Calu3 (cell line): ENCODE results near the gene P2RY6. TPM values are rescaled to one million over a fixed set of nuclear protein-coding genes. Genes with fewer than 3 reads are reported as not detected.

ENCODE experiments used
- BruUV-seq: library from RNA; stranded (reverse); fragments of 400-500 nt; replicated peaks from 2 replicates; lab custom pipeline; 2021; lab: Mats Ljungman, UMichigan
- CTCF ChIA-PET: fragments of 300-600 bp; sonication (Branson Sonifier 250); formaldehyde crosslinking; loops from one replicate; lab custom pipeline; 2022; ENCODE audit warnings: antibody characterized with exemption; lab: Charles Lee
- DNase-seq: peaks from one replicate; pipeline ENCODE4 v3.0.0; 2022
- H3K27ac Mint-ChIP-seq: one replicate; pipeline ENCODE4 v1.8.0; 2022; ENCODE audit warnings: mixed read lengths; ENCODE audit not compliant: unreplicated experiment
- H3K27me3 Mint-ChIP-seq: one replicate; pipeline ENCODE4 v1.8.0; 2022; ENCODE audit warnings: mixed read lengths; ENCODE audit not compliant: unreplicated experiment
- H3K36me3 Mint-ChIP-seq: one replicate; pipeline ENCODE4 v1.8.0; 2022; ENCODE audit warnings: mild to moderate bottlenecking, moderate library complexity, mixed read lengths; ENCODE audit not compliant: insufficient read depth, unreplicated experiment
- H3K4me1 Mint-ChIP-seq: one replicate; pipeline ENCODE4 v1.8.0; 2022; ENCODE audit warnings: mild to moderate bottlenecking, low read depth, mixed read lengths; ENCODE audit not compliant: unreplicated experiment
- H3K4me3 Mint-ChIP-seq: one replicate; pipeline ENCODE4 v1.8.0; 2022; ENCODE audit warnings: mild to moderate bottlenecking, low read depth, moderate library complexity, mixed read lengths; ENCODE audit not compliant: unreplicated experiment
- H3K9me3 Mint-ChIP-seq: one replicate; pipeline ENCODE4 v1.8.0; 2022; ENCODE audit warnings: low read depth, mixed read lengths; ENCODE audit not compliant: unreplicated experiment
- CTCF ChIP-seq: fragments of 200-600 bp; IDR thresholded peaks from one replicate; pipeline ENCODE4 v1.8.0; 2022; ENCODE audit warnings: antibody characterized with exemption; ENCODE audit not compliant: unreplicated experiment
- intact Hi-C: fragments of 100-400 bp; cut with micrococcal nuclease; formaldehyde crosslinking; loops from one replicate; pipeline ENCODE4 v1.10.0; 2022; ENCODE audit not compliant: unreplicated experiment
- total RNA-seq: library from RNA; stranded (reverse); gene quantifications from 2 replicates; pipeline ENCODE4 v1.2.3, GENCODE V29; 2022

The P2RY6 gene
- total RNA-seq, 1 experiment from 2014 or later = not detected

DNA sequence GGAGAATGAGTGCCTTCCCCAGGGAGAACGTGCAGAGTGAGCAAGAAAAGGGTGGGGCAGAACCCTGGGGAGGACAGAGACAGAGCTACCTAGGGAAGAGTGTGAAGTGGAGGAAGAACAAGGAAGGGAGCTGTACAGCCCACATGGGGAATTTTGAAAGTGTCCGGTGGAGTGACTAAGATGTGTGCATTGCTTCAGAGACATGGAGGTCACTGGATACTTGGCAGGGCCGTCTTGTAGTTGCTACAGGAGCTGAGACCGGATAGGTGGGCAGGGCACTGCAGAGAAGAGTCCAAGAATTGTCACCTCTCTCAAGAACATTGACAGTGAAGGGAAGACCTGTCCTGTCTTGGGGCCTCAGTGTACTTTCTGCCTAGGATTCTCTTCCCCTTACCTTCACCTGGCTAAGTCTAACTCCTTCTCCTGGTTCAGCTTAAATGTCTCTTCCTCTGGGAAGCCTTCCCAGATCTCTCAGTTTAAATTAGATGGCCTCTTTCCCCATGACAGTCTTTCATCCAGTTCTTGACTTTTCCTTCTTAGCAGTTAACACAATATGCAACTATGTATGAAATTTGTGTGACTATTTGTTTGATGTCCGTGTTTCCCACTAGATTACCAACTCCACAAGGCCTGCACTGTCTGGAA, 9.2 kb upstream of the P2RY6 start:
- Mint-ChIP-seq H3K9me3 (no peaks in the 10 kb centered on the region), H3K27ac (no peak overlapping the region), H3K4me3 (no peak overlapping the region), H3K4me1 (peaks cover 14% of the 10 kb centered on the region), H3K27me3 (peaks cover 62% of the 10 kb centered on the region), H3K36me3 (no peaks in the 10 kb centered on the region)
- no peak for TF ChIP-seq CTCF
- intact Hi-C loops = no loop called here
- DNase-seq = no peak
- no TSS peak for BruUV-seq
- CTCF ChIA-PET = no interaction called here

DNA sequence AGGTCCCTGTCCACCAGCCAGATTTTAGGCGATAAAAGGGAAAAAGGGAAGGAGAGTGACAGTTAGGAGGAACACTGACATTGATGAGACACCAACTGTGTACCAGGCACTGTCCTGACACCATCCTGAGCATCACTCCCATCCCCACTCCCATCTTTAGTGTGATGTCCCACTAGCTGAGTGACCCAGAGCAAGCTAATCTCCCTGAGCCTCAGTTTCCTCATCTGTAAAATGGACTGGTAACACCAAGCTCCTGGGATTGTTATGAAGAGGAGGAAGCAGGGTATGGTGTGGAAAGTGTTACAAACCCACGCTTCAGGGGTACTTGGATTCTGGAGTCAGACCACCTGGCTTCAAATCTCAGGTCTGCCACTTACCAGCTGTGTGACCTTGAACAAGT, 8.5 kb upstream of the P2RY6 start:
- Mint-ChIP-seq H3K36me3 (no peaks in the 10 kb centered on the region), H3K4me3 (no peak overlapping the region)
- BruUV-seq = no TSS peak

GRCh38 chr11:73265278-73265810, 6.8 kb upstream of the P2RY6 start:
- H3K4me3 Mint-ChIP-seq = no peak overlapping the region
- TF ChIP-seq CTCF = no peak
- peaks cover 62% of the 10 kb centered on the region for H3K27me3 Mint-ChIP-seq

More for the DNA sequence above, 8.5 kb upstream of the P2RY6 start:
- no peak for TF ChIP-seq CTCF
- CTCF ChIA-PET = no interaction called here
- Mint-ChIP-seq H3K27me3 (peaks cover 62% of the 10 kb centered on the region), H3K27ac (no peak overlapping the region), H3K4me1 (peaks cover 14% of the 10 kb centered on the region), H3K9me3 (no peaks in the 10 kb centered on the region)
- intact Hi-C loops = no loop called here
- DNase-seq = no peak

GRCh38 chr11:73265853-73266645, 6.1 kb upstream of the P2RY6 start:
- CTCF ChIA-PET = interaction anchor here (0.8 kb wide), 1 partner anchor 69 kb away, joined by 4 read pairs; no protein-coding TSS in a partner anchor
- Mint-ChIP-seq H3K9me3 (no peaks in the 10 kb centered on the region), H3K4me1 (peaks cover 22% of the 10 kb centered on the region), H3K4me3 (no peak overlapping the region), H3K27ac (no peak overlapping the region), H3K36me3 (no peaks in the 10 kb centered on the region), H3K27me3 (peaks cover 62% of the 10 kb centered on the region)
- no peak for DNase-seq
- intact Hi-C loops = no loop called here
- TF ChIP-seq CTCF = no peak
- BruUV-seq = no TSS peak

More at GRCh38 chr11:73265278-73265810, 6.8 kb upstream of the P2RY6 start:
- Mint-ChIP-seq H3K36me3 (no peaks in the 10 kb centered on the region), H3K9me3 (no peaks in the 10 kb centered on the region), H3K27ac (no peak overlapping the region), H3K4me1 (peaks cover 22% of the 10 kb centered on the region)
- no TSS peak for BruUV-seq
- CTCF ChIA-PET = no interaction called here
- intact Hi-C loops = no loop called here
- no peak for DNase-seq
